ENCODE results near the gene TRIO. TPM values are rescaled to one million over a fixed set of nuclear protein-coding genes. Genes with fewer than 3 reads are reported as not detected.

Gene TRIO
- total RNA-seq, 1 donor: 410 TPM

DNA sequence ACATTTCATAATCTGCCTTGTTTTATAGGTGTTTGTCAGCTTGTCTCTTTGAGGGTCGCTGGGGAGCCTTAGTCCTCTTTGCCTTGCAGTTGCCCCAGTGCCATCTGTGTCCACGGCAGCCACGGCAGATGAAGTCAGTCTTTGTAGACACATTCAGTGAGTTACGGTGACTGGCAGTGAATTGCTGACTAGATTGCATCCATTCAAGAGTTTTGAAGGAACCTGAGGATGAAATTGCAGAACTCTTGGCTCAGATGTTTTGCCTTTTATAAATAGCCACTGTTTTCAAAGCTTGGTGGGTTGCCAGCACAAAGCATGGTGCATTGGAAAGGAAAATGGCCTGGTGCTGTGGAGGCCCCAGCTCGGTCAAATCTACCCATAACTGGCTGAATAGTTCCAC lies 125.6 kb downstream of the TRIO start:
- DNase-seq (ENCODE audit: low read depth): peak; percentile 40
- no peak overlapping the region for H3K4me3 ChIP-seq (ENCODE audit: low read depth, low read length)
- TF ChIP-seq, protein P1, sequence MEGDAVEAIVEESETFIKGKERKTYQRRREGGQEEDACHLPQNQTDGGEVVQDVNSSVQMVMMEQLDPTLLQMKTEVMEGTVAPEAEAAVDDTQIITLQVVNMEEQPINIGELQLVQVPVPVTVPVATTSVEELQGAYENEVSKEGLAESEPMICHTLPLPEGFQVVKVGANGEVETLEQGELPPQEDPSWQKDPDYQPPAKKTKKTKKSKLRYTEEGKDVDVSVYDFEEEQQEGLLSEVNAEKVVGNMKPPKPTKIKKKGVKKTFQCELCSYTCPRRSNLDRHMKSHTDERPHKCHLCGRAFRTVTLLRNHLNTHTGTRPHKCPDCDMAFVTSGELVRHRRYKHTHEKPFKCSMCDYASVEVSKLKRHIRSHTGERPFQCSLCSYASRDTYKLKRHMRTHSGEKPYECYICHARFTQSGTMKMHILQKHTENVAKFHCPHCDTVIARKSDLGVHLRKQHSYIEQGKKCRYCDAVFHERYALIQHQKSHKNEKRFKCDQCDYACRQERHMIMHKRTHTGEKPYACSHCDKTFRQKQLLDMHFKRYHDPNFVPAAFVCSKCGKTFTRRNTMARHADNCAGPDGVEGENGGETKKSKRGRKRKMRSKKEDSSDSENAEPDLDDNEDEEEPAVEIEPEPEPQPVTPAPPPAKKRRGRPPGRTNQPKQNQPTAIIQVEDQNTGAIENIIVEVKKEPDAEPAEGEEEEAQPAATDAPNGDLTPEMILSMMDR (IDR thresholded peaks at IDR 0.05; ENCODE audit: insufficient read depth, low read depth, low read length): no peak

DNA sequence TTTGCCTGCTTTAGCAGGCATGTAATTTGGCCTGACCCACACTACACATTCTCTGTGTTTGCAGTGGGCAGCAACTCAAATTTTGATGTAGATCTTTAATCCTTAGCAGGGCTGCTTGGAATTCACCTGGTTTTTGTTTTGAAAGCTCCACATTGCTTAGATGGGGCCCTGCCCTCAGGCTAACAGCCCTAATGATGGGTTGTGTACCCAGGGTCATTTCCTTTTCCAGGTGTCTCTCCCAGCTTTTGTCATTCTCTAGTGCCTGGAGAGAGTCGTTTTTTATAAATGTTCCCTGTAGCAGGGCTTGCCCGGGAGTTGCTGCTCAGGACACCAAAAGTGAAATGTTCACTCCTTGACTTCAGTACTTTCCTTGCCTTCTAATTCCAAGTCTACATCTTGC lies 126.3 kb downstream of the TRIO start:
- no peak for DNase-seq (ENCODE audit: low read depth)
- H3K4me3 ChIP-seq (ENCODE audit: low read depth, low read length): no peak overlapping the region
- TF ChIP-seq, protein P1 (IDR thresholded peaks at IDR 0.05; ENCODE audit: insufficient read depth, low read depth, low read length): no peak

DNA sequence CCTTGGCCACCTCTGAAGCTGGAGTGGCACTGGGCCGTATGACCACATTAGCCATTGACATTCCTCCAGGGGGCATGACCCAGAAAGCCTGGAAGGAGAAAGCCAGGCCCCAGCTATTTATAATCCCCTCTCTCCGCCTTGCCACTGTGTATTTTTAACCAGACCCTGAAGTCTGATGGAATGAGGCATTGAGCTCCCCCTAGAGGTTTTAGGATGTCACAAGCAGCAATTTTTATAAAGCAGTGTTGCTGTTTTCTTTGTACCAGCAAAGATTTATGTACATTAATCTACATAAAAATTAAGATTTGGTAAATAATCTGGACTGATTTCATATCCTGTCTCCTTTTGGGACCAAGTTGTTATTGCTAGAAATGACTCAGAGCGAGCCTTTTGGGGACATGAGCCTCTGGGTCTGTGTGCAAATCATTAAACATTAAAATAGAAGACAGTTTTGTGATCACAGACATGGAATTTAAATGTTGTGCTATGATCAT lies 127.1 kb downstream of the TRIO start:
- no peak overlapping the region for H3K4me3 ChIP-seq (ENCODE audit: low read depth, low read length)
- DNase-seq (ENCODE audit: low read depth): peak; percentile 81
- TF ChIP-seq, protein P1 (IDR thresholded peaks at IDR 0.05; ENCODE audit: insufficient read depth, low read depth, low read length): peak; percentile 90

DNA sequence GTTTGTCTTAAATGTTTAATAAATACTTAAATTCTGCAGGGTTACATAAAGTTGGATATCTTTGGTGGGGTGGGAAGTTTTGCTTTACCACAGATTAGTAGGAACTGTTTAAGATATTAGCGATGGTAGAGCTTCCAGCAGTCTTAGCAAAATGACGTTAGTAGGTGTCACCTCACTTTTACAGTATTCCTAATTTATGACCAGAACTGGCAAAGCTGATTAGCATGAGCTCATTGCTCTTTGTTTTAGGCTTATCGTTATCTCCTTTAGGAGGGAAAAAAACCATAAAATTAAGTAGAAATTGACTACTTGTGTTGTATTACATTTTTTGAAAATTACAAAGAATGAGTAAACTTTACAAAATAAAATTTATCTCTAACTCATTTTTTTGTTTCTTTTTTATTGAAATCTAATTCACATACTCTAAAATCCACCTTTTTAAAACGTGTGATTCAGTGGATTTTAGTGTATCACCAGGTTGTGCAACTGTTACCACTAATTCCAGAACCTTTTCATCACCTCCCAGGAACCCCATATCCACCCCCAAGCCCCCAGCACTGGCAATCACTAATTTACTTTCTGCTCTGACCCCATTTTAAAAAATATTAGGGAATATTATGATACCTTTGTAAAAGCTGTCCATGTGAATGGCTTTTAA lies 129.5 kb downstream of the TRIO start:
- TF ChIP-seq, protein P1 (IDR thresholded peaks at IDR 0.05; ENCODE audit: insufficient read depth, low read depth, low read length): no peak
- DNase-seq (ENCODE audit: low read depth): peak; percentile 77
- no peak overlapping the region for H3K4me3 ChIP-seq (ENCODE audit: low read depth, low read length)

DNA sequence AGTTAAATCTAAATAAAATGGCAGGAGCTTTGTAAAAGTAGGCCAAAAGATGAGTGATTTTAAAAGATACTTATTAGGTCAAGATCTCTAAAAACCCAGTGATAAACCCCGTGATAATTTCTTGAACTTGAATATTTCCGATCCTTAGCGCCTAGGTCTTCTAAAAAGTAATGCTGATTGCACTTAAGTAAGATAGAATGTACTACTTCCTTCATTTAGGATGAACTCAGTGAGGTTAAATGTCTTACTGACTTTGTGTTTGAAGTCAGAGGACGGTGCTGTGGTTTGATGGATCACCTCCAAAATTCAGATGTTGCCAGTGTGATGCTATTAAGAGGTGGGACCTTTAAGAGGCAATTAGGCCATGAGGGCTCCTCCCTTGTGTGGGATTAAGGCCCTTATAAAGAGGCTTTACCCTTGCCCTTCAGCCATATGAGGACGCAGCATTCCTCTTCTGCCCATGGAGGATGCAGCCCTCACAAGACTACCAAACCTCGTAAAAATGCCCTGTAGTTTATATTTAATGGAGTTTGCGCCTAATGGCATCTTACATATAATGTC lies 130.1 kb downstream of the TRIO start:
- TF ChIP-seq, protein P1 (IDR thresholded peaks at IDR 0.05; ENCODE audit: insufficient read depth, low read depth, low read length): no peak
- H3K4me3 ChIP-seq (ENCODE audit: low read depth, low read length): no peak overlapping the region
- no peak for DNase-seq (ENCODE audit: low read depth)

DNA sequence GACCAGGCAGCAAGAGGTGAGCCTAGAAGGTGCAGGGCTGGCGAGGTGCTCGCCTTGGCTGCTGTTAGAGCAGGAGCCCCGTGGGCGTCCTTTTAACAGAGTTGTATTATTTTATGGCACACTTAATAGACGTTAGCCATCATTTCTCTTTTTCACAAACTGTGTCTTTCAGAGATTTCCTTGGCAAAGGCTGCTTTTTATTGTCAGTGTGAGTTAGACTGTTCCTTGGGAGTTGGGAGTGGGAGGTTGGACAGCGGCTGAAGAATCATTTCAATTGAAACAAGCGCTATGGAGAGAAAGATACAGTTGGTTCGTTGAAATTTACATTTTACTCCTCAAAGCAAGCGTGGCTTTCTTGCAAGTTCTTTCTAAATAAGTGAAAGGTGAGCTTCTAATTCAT lies 133.2 kb downstream of the TRIO start:
- H3K4me3 ChIP-seq (ENCODE audit: low read depth, low read length): no peak overlapping the region
- DNase-seq (ENCODE audit: low read depth): no peak
- TF ChIP-seq, protein P1 (IDR thresholded peaks at IDR 0.05; ENCODE audit: insufficient read depth, low read depth, low read length): no peak
